Measurements from ENCODE around the gene USP34. TPM values are rescaled to one million over a fixed set of nuclear protein-coding genes. Genes with fewer than 3 reads are reported as not detected.

USP34 gene
- total and polyA plus RNA-seq, 5 donors = 37.3 to 78.0 (median 61.4) TPM

DNA sequence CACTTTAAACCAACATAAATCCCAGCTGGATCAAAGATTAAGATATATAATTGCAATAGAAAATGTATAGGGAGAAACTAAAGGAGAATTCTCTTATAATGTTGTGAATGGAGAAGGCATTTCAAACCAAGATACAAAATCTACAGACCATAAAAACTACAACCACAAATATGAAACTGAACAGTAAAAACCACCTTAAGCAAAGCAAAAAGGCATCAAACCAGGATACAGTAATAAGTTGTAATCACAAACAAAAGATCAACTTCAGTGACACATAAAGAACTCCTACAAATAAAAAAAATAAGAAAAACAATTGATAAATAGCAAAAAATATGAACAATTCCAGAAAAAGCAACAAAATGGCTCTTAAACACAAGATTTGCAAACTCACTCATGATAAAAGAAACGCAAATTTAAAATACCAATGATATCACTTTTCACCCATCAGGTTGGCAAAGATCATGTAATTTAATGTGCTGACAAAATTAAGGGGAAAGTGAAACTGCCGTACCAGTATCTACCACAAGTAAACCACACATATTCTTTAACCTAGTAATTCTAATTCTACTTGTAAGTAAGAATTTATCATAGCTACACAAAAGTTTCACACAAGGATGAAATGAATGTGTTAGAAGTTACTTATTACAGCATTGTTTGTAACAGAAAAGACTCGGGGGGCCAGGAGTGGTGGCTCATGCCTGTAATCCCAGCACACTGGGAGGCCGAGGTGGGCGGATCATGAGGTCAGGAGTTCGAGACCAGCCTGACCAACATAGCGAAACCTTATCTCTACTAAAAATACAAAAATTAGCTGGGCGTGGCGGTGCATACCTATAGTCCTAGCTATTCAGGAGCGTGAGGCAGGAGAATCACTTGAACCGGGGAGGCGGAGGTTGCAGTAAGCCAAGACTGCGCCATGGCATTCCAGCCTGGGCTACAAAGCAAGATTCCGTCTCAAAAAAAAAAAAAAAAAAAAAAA, 101.9 kb downstream of the USP34 start:
- Histone ChIP-seq H3K27ac (ENCODE audit: low read length) (no peak overlapping the region), H3K4me3 (ENCODE audit: low read length) (no peak overlapping the region), H3K9me3 (ENCODE audit: control insufficient read depth, low read length) (no peaks in the 10 kb centered on the region), H3K27me3 (ENCODE audit: control insufficient read depth, insufficient read depth) (no peaks in the 10 kb centered on the region), H3K4me1 (ENCODE audit: control insufficient read depth, insufficient read depth, low read length) (no peaks in the 10 kb centered on the region)
- intact Hi-C loops (cut with DNase I) = no loop called here
- ATAC-seq (no peak), DNase-seq (no peak)
- 93% methylated on average over 14 of the region's 14 CpGs for WGBS

- intact Hi-C loops (cut with DNase I) = no loop called here
- WGBS = 84% methylated on average over 12 of the region's 12 CpGs
- no peak for ATAC-seq
Observed at GRCh38 chr2:61367177-61367576, 103.7 kb downstream of the USP34 start.

DNA sequence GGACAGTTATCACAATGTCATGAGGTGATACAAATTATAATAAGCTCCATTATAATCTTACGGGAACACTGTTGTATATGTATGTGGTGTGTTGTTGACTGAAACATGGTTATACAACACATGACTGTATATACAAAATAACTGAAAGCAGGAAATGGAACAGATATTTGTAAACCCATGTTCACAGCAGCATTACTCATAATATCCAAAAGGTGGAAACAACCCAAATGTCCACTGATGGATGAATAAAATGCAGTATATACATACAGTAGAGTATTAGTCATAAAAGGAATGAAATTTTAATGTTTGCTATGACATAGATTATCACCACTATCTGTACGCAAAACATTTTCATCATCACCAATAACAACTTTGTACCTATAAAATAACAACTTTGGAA, 107.3 kb downstream of the USP34 start:
- Histone ChIP-seq H3K27ac (ENCODE audit: low read length) (no peak overlapping the region), H3K4me3 (ENCODE audit: low read length) (no peak overlapping the region), H3K9me3 (ENCODE audit: control insufficient read depth, low read length) (no peaks in the 10 kb centered on the region), H3K27me3 (ENCODE audit: control insufficient read depth, insufficient read depth) (no peaks in the 10 kb centered on the region), H3K4me1 (ENCODE audit: control insufficient read depth, insufficient read depth, low read length) (no peaks in the 10 kb centered on the region)
- no peak for DNase-seq
- ATAC-seq = no peak
- WGBS = 97% methylated on average over 2 of the region's 2 CpGs
- intact Hi-C loops (cut with DNase I) = no loop called here

More at GRCh38 chr2:61367177-61367576, 103.7 kb downstream of the USP34 start:
- H3K27me3 ChIP-seq (ENCODE audit: control insufficient read depth, insufficient read depth) = no peaks in the 10 kb centered on the region
- H3K9me3 ChIP-seq (ENCODE audit: control insufficient read depth, low read length) = no peaks in the 10 kb centered on the region
- H3K27ac ChIP-seq (ENCODE audit: low read length) = no peak overlapping the region
- DNase-seq = no peak
- H3K4me3 ChIP-seq (ENCODE audit: low read length) = no peak overlapping the region
- H3K4me1 ChIP-seq (ENCODE audit: control insufficient read depth, insufficient read depth, low read length) = no peaks in the 10 kb centered on the region

- DNase-seq (no peak), ATAC-seq (no peak)
- no peaks in the 10 kb centered on the region for H3K27me3 ChIP-seq (ENCODE audit: control insufficient read depth, insufficient read depth)
- H3K27ac ChIP-seq (ENCODE audit: low read length) = no peak overlapping the region
- WGBS = 97% methylated on average over 1 of the region's 1 CpG
- no peaks in the 10 kb centered on the region for H3K9me3 ChIP-seq (ENCODE audit: control insufficient read depth, low read length)
- H3K4me1 ChIP-seq (ENCODE audit: control insufficient read depth, insufficient read depth, low read length) = no peaks in the 10 kb centered on the region
- intact Hi-C loops (cut with DNase I) = no loop called here
- no peak overlapping the region for H3K4me3 ChIP-seq (ENCODE audit: low read length)
Observed at GRCh38 chr2:61362873-61363272, 108.0 kb downstream of the USP34 start.

DNA sequence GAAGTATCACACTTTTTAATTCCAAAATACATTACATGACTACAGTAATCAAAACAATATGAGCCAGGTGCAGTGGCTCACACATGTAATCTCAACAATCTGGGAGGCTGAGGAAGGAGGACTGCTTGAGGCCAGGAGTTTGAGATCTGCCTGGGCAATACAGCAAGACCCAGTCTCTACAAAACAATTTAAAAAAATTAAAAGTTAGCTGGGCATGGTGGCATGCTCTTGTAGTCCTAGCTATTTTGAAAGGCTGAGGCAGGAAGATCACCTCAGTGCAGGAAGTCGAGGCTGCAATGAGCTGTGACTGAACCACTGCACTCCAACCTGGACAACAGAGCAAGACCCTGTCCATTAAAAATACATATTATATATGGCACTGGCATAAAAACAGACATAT, 109.8 kb downstream of the USP34 start:
- WGBS = 94% methylated on average over 1 of the region's 1 CpG
- intact Hi-C loops (cut with DNase I) = no loop called here
- Histone ChIP-seq H3K4me1 (ENCODE audit: control insufficient read depth, insufficient read depth, low read length) (peaks cover 2% of the 10 kb centered on the region), H3K4me3 (ENCODE audit: low read length) (no peak overlapping the region), H3K27me3 (ENCODE audit: control insufficient read depth, insufficient read depth) (no peaks in the 10 kb centered on the region), H3K9me3 (ENCODE audit: control insufficient read depth, low read length) (no peaks in the 10 kb centered on the region), H3K27ac (ENCODE audit: low read length) (no peak overlapping the region)
- no peak for ATAC-seq
- no peak for DNase-seq

DNA sequence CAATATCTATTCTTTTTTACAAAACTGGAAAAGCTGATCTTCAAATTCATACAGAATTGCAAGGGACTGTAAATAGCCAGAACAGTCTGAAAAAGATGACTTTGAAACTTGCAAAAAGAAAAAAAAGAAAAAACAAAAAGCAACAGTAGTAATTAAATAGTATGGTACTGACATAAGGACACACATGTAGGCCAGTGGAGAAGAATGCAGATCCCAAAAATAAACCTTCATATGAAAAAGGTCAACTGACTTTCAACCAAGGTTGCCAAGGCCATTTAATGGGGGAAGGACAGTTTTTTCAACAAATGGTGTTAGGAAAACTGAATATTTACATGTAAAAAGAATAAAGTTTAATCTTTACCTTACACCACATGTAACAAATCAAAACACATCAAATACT, 111.8 kb downstream of the USP34 start:
- ATAC-seq (no peak), DNase-seq (no peak)
- Histone ChIP-seq H3K9me3 (ENCODE audit: control insufficient read depth, low read length) (no peaks in the 10 kb centered on the region), H3K4me3 (ENCODE audit: low read length) (no peak overlapping the region), H3K27me3 (ENCODE audit: control insufficient read depth, insufficient read depth) (no peaks in the 10 kb centered on the region), H3K4me1 (ENCODE audit: control insufficient read depth, insufficient read depth, low read length) (peaks cover 2% of the 10 kb centered on the region), H3K27ac (ENCODE audit: low read length) (no peak overlapping the region)
- intact Hi-C loops (cut with DNase I) = no loop called here

- peaks cover 2% of the 10 kb centered on the region for H3K4me1 ChIP-seq (ENCODE audit: control insufficient read depth, insufficient read depth, low read length)
- ATAC-seq (no peak), DNase-seq (no peak)
- H3K4me3 ChIP-seq (ENCODE audit: low read length) = no peak overlapping the region
- no peak overlapping the region for H3K27ac ChIP-seq (ENCODE audit: low read length)
- WGBS = 91% methylated on average over 6 of the region's 6 CpGs
- H3K9me3 ChIP-seq (ENCODE audit: control insufficient read depth, low read length) = peaks cover 2% of the 10 kb centered on the region
- intact Hi-C loops (cut with DNase I) = no loop called here
- H3K27me3 ChIP-seq (ENCODE audit: control insufficient read depth, insufficient read depth) = no peaks in the 10 kb centered on the region
Observed at GRCh38 chr2:61357681-61358080, 113.2 kb downstream of the USP34 start.

- peak in 1 of 2 donors; percentile 56 for ATAC-seq
- Histone ChIP-seq H3K27me3 (ENCODE audit: control insufficient read depth, insufficient read depth) (no peaks in the 10 kb centered on the region), H3K4me1 (ENCODE audit: control insufficient read depth, insufficient read depth, low read length) (peaks cover 2% of the 10 kb centered on the region), H3K9me3 (ENCODE audit: control insufficient read depth, low read length) (peaks cover 2% of the 10 kb centered on the region), H3K27ac (ENCODE audit: low read length) (no peak overlapping the region), H3K4me3 (ENCODE audit: low read length) (no peak overlapping the region)
- intact Hi-C loops (cut with DNase I) = no loop called here
- DNase-seq = no peak
- WGBS = 62% methylated on average over 1 of the region's 1 CpG
Observed at GRCh38 chr2:61356958-61357350, 113.9 kb downstream of the USP34 start.

DNA sequence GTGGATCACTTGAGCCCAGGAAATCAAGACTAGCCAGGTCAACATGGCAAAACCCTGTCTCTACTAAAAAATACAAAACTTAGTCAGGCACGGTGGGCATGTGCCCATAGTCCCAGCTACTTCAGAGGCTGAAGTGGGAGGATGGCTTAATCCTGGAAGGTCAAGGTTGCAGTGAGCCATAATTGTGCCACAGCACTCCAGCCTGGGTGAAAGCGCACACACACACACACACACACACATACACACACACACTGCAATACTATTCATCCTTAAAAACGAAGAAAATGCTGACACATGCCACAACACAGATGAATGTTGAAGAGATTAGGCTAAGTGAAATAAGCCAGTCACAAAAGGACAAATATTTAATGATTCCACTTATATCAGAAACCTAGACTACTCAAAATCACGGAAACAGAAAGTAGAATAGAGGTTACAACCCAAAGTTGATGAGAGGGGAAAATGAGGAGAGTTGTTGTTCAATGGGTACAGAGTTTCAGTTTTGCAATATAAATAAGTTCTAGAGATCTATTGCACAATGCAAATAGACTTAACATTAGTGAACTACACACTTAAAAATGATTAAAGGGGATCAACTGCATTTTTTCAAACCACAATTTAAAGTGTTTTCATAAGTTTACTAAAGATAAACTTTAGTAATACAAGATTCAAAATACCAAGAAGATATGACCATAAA, 114.5 kb downstream of the USP34 start:
- Histone ChIP-seq H3K4me3 (ENCODE audit: low read length) (no peak overlapping the region), H3K27ac (ENCODE audit: low read length) (no peak overlapping the region), H3K27me3 (ENCODE audit: control insufficient read depth, insufficient read depth) (no peaks in the 10 kb centered on the region), H3K4me1 (ENCODE audit: control insufficient read depth, insufficient read depth, low read length) (peaks cover 2% of the 10 kb centered on the region), H3K9me3 (ENCODE audit: control insufficient read depth, low read length) (peaks cover 2% of the 10 kb centered on the region)
- 64% methylated on average over 4 of the region's 4 CpGs for WGBS
- ATAC-seq = peak; percentile 36 to 51
- no peak for DNase-seq
- intact Hi-C loops (cut with DNase I) = no loop called here

- H3K27ac ChIP-seq (ENCODE audit: low read length) = no peak overlapping the region
- no peaks in the 10 kb centered on the region for H3K27me3 ChIP-seq (ENCODE audit: control insufficient read depth, insufficient read depth)
- peaks cover 2% of the 10 kb centered on the region for H3K4me1 ChIP-seq (ENCODE audit: control insufficient read depth, insufficient read depth, low read length)
- no peak for ATAC-seq
- intact Hi-C loops (cut with DNase I) = no loop called here
- DNase-seq = no peak
- no peak overlapping the region for H3K4me3 ChIP-seq (ENCODE audit: low read length)
- 94% methylated on average over 4 of the region's 4 CpGs for WGBS
- peaks cover 2% of the 10 kb centered on the region for H3K9me3 ChIP-seq (ENCODE audit: control insufficient read depth, low read length)
Observed at GRCh38 chr2:61354543-61355197, 116.2 kb downstream of the USP34 start.

DNA sequence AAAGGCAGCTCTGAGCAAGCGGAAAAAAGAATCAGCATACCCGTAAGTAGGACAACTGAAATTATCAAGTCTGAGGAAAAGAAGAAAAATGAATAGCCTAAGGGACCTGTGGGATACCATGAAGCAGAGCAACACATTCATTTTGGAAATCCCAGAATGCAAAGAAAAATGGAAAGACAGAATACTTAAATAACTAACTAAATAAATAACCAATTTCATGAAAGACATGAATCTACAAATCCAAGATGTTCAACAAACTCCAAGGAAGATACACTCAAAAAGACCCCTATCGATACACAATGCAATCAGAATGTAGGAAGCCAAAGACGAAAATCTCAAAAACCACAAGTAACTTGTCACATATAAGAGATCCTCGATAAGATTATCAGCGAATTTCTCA, 117.0 kb downstream of the USP34 start:
- no peak for ATAC-seq
- no peak overlapping the region for H3K27ac ChIP-seq (ENCODE audit: low read length)
- H3K4me1 ChIP-seq (ENCODE audit: control insufficient read depth, insufficient read depth, low read length) = peaks cover 2% of the 10 kb centered on the region
- no peak overlapping the region for H3K4me3 ChIP-seq (ENCODE audit: low read length)
- DNase-seq = no peak
- H3K9me3 ChIP-seq (ENCODE audit: control insufficient read depth, low read length) = peaks cover 2% of the 10 kb centered on the region
- intact Hi-C loops (cut with DNase I) = no loop called here
- H3K27me3 ChIP-seq (ENCODE audit: control insufficient read depth, insufficient read depth) = no peaks in the 10 kb centered on the region
- 98% methylated on average over 6 of the region's 6 CpGs for WGBS
